HepG2 (cell line): ENCODE results near the gene PLD1. TPM values are rescaled to one million over a fixed set of nuclear protein-coding genes. Genes with fewer than 3 reads are reported as not detected.

Source experiments
- ATAC-seq: fragments of 200-7000 bp; cut with Tn5 transposase; 3 replicates; pipeline ENCODE4 v1.9.1; 2020; ENCODE audit warnings: mild to moderate bottlenecking, moderate library complexity
- BruUV-seq: library from RNA; stranded (reverse); fragments of 400-500 nt; replicated peaks from 2 replicates; lab custom pipeline; 2021; lab: Mats Ljungman, UMichigan
- CTCF ChIA-PET: fragments of 300-600 bp; formaldehyde crosslinking; extraction: SDS; loops from one replicate; lab custom pipeline; 2021; ENCODE audit warnings: low total read pairs, inconsistent platforms, low intra/inter-chr PET ratio; lab: Yijun Ruan, JAX
- POLR2A ChIA-PET: fragments of 350-600 bp; sonication (Branson Sonifier 250); formaldehyde crosslinking; loops from one replicate; lab custom pipeline; 2020; ENCODE audit warnings: antibody characterized with exemption, inconsistent platforms; lab: Yijun Ruan, JAX
- DNase-seq: peaks from one replicate; pipeline ENCODE4 v3.0.0-alpha.2; 2015; ENCODE audit warnings: low spot score
- FAIRE-seq: peaks from 3 replicates; lab custom pipeline; 2011; peaks lifted over from hg19 to GRCh38; lab: Jason Lieb, UNC
- H2AFZ ChIP-seq: one replicate; pipeline ENCODE4 v1.6.1; 2011; ENCODE audit warnings: low read length, inconsistent platforms
- H3K27ac ChIP-seq: fragments of 300-600 bp; 3 replicates; pipeline ENCODE4 v1.8.0; 2011; ENCODE audit warnings: mixed run types, mild to moderate bottlenecking, mixed read lengths, low read length, inconsistent platforms; ENCODE audit not compliant: insufficient read depth; ENCODE audit errors: extremely low read length
- H3K27me3 ChIP-seq, 2 experiments: fragments of 200-600 bp in 1 of 2; 2 replicates in 1 of 2; 3 replicates in 1 of 2; pipeline versions ENCODE4 v1.6.0 to v1.8.0; 2011; ENCODE audit warnings: low read length in 2 of 2, mild to moderate bottlenecking in 2 of 2, moderate library complexity in 2 of 2, inconsistent platforms in 1 of 2; ENCODE audit not compliant: insufficient read depth in 2 of 2, control insufficient read depth in 1 of 2
- H3K36me3 ChIP-seq, 2 experiments: fragments of 200-600 bp in 1 of 2; replicated peaks in 1 of 2; 2 replicates in 1 of 2; 3 replicates in 1 of 2; pipeline versions ENCODE4 v1.5.1 to v1.8.0; 2011; ENCODE audit warnings: low read length in 2 of 2, inconsistent platforms in 1 of 2; ENCODE audit not compliant: insufficient read depth in 2 of 2, control insufficient read depth in 1 of 2
- H3K4me1 ChIP-seq: 2 replicates; pipeline ENCODE4 v1.5.1; 2012; ENCODE audit warnings: low read length, inconsistent platforms; ENCODE audit not compliant: insufficient read depth
- H3K4me2 ChIP-seq: 2 replicates; pipeline ENCODE4 v1.6.0; 2011; ENCODE audit warnings: low read depth, low read length, inconsistent platforms
- H3K4me3 ChIP-seq, 3 experiments: fragments of 200-600 bp in 1 of 3; sonication (generic), shearing (Covaris generic) in 1 of 3; replicated peaks in 1 of 3; 2 replicates each; pipeline ENCODE4 v1.5.1; 2011 to 2016; ENCODE audit warnings: low read length in 3 of 3, inconsistent platforms in 2 of 3, low read depth in 2 of 3, mild to moderate bottlenecking in 2 of 3, control low read depth in 1 of 3, mixed read lengths in 1 of 3; ENCODE audit not compliant: insufficient read depth in 1 of 3
- H3K79me2 ChIP-seq: one replicate; pipeline ENCODE4 v1.6.1; 2011; ENCODE audit warnings: low read length, inconsistent platforms; ENCODE audit not compliant: insufficient read depth
- H3K9ac ChIP-seq: 2 replicates; pipeline ENCODE4 v1.6.0; 2011; ENCODE audit warnings: mild to moderate bottlenecking, low read depth, low read length, inconsistent platforms; ENCODE audit not compliant: insufficient read depth
- H3K9me3 ChIP-seq: 2 replicates; pipeline ENCODE4 v1.5.1; 2012; ENCODE audit warnings: mild to moderate bottlenecking, low read length
- H4K20me1 ChIP-seq: 2 replicates; pipeline ENCODE4 v1.6.0; 2011; ENCODE audit warnings: inconsistent platforms, mild to moderate bottlenecking, low read length, moderate library complexity; ENCODE audit not compliant: insufficient read depth
- FOXC1 ChIP-seq: sonication (generic); formaldehyde crosslinking; IDR thresholded peaks from 2 replicates; pipeline ENCODE4 v1.8.0; 2022; ENCODE audit warnings: mild to moderate bottlenecking, missing genetic modification reagents, borderline replicate concordance
- HIVEP1 ChIP-seq: sonication (generic); formaldehyde crosslinking; IDR thresholded peaks from 2 replicates; pipeline ENCODE4 v1.4.0; 2020; ENCODE audit warnings: mild to moderate bottlenecking, missing genetic modification reagents
- HNRNPK ChIP-seq: fragments of 200-400 bp; formaldehyde crosslinking; IDR thresholded peaks from 2 replicates; pipeline ENCODE4 v1.6.1; 2018; ENCODE audit warnings: low read length, low read depth, moderate library complexity, mild to moderate bottlenecking; ENCODE audit not compliant: poor library complexity, severe bottlenecking
- MLXIP ChIP-seq: sonication (generic); formaldehyde crosslinking; IDR thresholded peaks from 2 replicates; pipeline ENCODE4 v1.9.0; 2021; ENCODE audit warnings: missing genetic modification reagents, borderline replicate concordance
- MXD4 ChIP-seq: IDR thresholded peaks from 2 replicates; pipeline ENCODE4 v1.6.1; 2016; ENCODE audit warnings: mild to moderate bottlenecking, missing biosample characterization, missing genetic modification reagents
- PCBP1 ChIP-seq: fragments of 200-400 bp; formaldehyde crosslinking; IDR thresholded peaks from 2 replicates; pipeline ENCODE4 v1.6.1; 2017; ENCODE audit warnings: mild to moderate bottlenecking, low read depth, low read length, borderline replicate concordance
- THYN1 ChIP-seq: sonication (generic); formaldehyde crosslinking; IDR thresholded peaks from 2 replicates; pipeline ENCODE4 v1.8.1; 2023; ENCODE audit warnings: low read depth, mild to moderate bottlenecking, moderate library complexity, missing genetic modification reagents, borderline replicate concordance
- ZNF276 ChIP-seq: sonication (generic); formaldehyde crosslinking; IDR thresholded peaks from 2 replicates; pipeline ENCODE4 v1.4.0; 2020; ENCODE audit warnings: mild to moderate bottlenecking, low read depth, missing genetic modification reagents
- ZNF773 ChIP-seq: sonication (generic); formaldehyde crosslinking; IDR thresholded peaks from 2 replicates; pipeline ENCODE4 v1.4.0; 2020; ENCODE audit warnings: missing genetic modification reagents, borderline replicate concordance
- WGBS: methylation state at CpG from one replicate; pipeline ENCODE4 v1.1.6; 2017; ENCODE audit warnings: low lambda C conversion rate; 5-methylcytosine and 5-hydroxymethylcytosine counted together
- in situ Hi-C: cut with HindIII; loops from 2 replicates; pipeline ENCODE4 v1.10.0; 2017; ENCODE audit warnings: low pct_unique_long_range_greater_than_20kb; ENCODE audit not compliant: extremely low pct_ligation_motif_present
- intact Hi-C: fragments of 100-400 bp; cut with micrococcal nuclease; formaldehyde crosslinking; loops from one replicate; pipeline ENCODE4 v1.10.0; 2022; ENCODE audit not compliant: unreplicated experiment
- polyA plus RNA-seq, 8 experiments: library from polyadenylated mRNA; depleted of rRNA in 3 of 8; stranded (reverse) in 7 of 8; unstranded in 1 of 8; fragments of >200 nt; fragmentation: Illumina TruSeq in 4 of 8; extraction: Trizol in 4 of 8; gene quantifications; 2 replicates each; pipeline versions ENCODE4 v1.2.1 to v1.2.3, GENCODE V29; 2011 to 2016; ENCODE audit warnings: low read depth in 4 of 8, missing spikeins in 1 of 8, mixed read lengths in 1 of 8; ENCODE audit not compliant: insufficient read depth in 1 of 8
- total RNA-seq, 5 experiments: library from RNA; depleted of rRNA; stranded (reverse); fragments of >200 nt; fragmentation: Illumina TruSeq; extraction: Trizol; gene quantifications; 2 replicates each; pipeline ENCODE4 v1.2.3, GENCODE V29; 2016; ENCODE audit warnings: low read depth in 1 of 5

The PLD1 gene
- total and polyA plus RNA-seq, 2 of the 13 experiments (the other 11 are each of a cell fraction or from before 2014, with no cell fraction given), result 27.1 to 59.4 TPM

GRCh38 chr3:171765511-171765887, 44.8 kb downstream of the PLD1 start:
- ChIA-PET POLR2A (no interaction called here), CTCF (no interaction called here)
- Histone ChIP-seq H3K4me2 (no peak overlapping the region), H3K9me3 (no peaks in the 10 kb centered on the region), H4K20me1 (peaks cover 81% of the 10 kb centered on the region), H3K27me3 (no peaks in the 10 kb centered on the region), H3K36me3 (peaks cover 5 to 17% of the 10 kb centered on the region in 2 experiments), H3K9ac (no peak overlapping the region), H3K4me3 (no peak overlapping the region), H3K27ac (no peak overlapping the region), H3K4me1 (peaks cover 10% of the 10 kb centered on the region), H3K79me2 (peaks cover 95% of the 10 kb centered on the region), H2AFZ (no peak overlapping the region)
- intact Hi-C loops (no loop called here), in situ Hi-C loops (no loop called here)
- TF ChIP-seq ZNF276 (CRISPR knock-in tag) (no peak), THYN1 (no peak), FOXC1 (CRISPR knock-in tag) (no peak), ZNF773 (no peak), HIVEP1 (CRISPR knock-in tag) (no peak)
- 91% methylated on average over 5 of the region's 5 CpGs for WGBS
- BruUV-seq, result no TSS peak
- ATAC-seq, result no peak
- FAIRE-seq, result no peak
- no peak for DNase-seq

GRCh38 chr3:171763392-171763791, 46.9 kb downstream of the PLD1 start:
- 89% methylated on average over 2 of the region's 2 CpGs for WGBS
- no peak for FAIRE-seq
- Histone ChIP-seq H3K9me3 (no peaks in the 10 kb centered on the region), H3K36me3 (peaks cover 5 to 17% of the 10 kb centered on the region in 2 experiments), H3K27ac (no peak overlapping the region), H3K27me3 (no peaks in the 10 kb centered on the region), H3K4me2 (no peak overlapping the region), H4K20me1 (peaks cover 77% of the 10 kb centered on the region), H2AFZ (no peak overlapping the region), H3K4me3 (no peak overlapping the region), H3K4me1 (no peaks in the 10 kb centered on the region), H3K79me2 (peaks cover 94% of the 10 kb centered on the region), H3K9ac (no peak overlapping the region)
- intact Hi-C loops (no loop called here), in situ Hi-C loops (no loop called here)
- no TSS peak for BruUV-seq
- ChIA-PET CTCF (no interaction called here), POLR2A (no interaction called here)
- no peak for DNase-seq
- no peak for ATAC-seq
- TF ChIP-seq MLXIP (CRISPR knock-in tag), result no peak
- TF ChIP-seq PCBP1, result 0 out of 2 replicates have a peak, but pooled peaks have one; percentile 79
- no peak for TF ChIP-seq MXD4
- peak; percentile 97 for TF ChIP-seq HNRNPK
